HUES48 (cell line): ENCODE data around the gene CDK8.

ENCODE experiments used
- H3K27ac ChIP-seq: one replicate; pipeline ENCODE4 v1.7.0; 2013; ENCODE audit warnings: low read depth, low read length, inconsistent platforms
- H3K27me3 ChIP-seq: 2 replicates; pipeline ENCODE4 v1.6.1; 2013; ENCODE audit warnings: mild to moderate bottlenecking, low read length; ENCODE audit not compliant: control insufficient read depth, insufficient read depth
- H3K36me3 ChIP-seq: 2 replicates; pipeline ENCODE4 v1.6.1; 2013; ENCODE audit warnings: low read length; ENCODE audit not compliant: control insufficient read depth, insufficient read depth
- H3K4me1 ChIP-seq: 2 replicates; pipeline ENCODE4 v1.6.1; 2013; ENCODE audit warnings: mild to moderate bottlenecking, low read length; ENCODE audit not compliant: control insufficient read depth, insufficient read depth
- H3K4me3 ChIP-seq: 2 replicates; pipeline ENCODE4 v1.5.1; 2013; ENCODE audit warnings: mild to moderate bottlenecking, low read depth, low read length
- H3K9ac ChIP-seq: 2 replicates; pipeline ENCODE4 v1.6.1; 2013; ENCODE audit warnings: mild to moderate bottlenecking, low read depth, low read length, moderate library complexity
- H3K9me3 ChIP-seq: 2 replicates; pipeline ENCODE4 v1.6.1; 2013; ENCODE audit warnings: low read length; ENCODE audit not compliant: control insufficient read depth, insufficient read depth

CDK8 gene

DNA sequence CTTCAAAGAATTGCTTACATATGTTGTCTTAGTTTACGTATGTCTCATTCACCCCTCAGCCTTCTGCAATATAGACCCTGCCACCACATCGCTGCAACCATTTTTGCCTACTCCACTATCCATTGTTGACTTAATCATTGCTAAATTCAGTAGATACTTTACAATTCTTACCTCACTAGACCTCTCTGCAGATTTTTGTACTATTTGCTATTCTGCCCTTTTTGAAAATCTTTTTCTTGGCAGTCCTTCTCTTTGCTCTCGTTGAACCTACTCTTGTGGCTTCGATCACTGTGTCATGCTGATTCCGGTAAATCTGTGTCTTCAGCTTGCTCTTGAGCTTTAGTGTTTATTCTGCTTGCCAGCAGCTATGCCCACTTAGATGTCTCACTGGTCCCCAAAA is 81.2 kb downstream of the CDK8 start:
- Histone ChIP-seq H3K9me3 (no peaks in the 10 kb centered on the region), H3K27ac (no peak overlapping the region), H3K9ac (no peak overlapping the region), H3K36me3 (no peaks in the 10 kb centered on the region), H3K4me1 (peaks cover 7% of the 10 kb centered on the region), H3K4me3 (no peak overlapping the region), H3K27me3 (no peaks in the 10 kb centered on the region)

DNA sequence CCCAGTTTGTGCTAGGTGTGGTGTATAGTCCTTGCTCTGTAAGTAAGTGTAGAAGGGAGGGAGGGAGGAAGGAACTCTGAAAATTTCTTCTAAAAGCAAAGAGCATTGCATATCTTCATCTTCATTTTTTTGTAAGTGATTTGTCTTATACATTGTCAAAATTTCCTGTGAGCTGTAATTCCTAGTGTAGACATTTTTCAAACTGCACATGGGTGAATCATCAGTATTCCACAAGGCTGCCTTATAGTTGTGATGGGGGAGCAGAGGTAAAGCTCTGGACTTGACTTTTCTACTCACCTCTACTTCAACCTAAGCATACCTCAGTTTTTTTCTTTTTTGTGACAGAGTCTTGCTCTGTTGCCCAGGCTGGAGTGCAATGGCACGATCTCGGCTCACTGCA is 86.9 kb downstream of the CDK8 start:
- H3K9me3 ChIP-seq = no peaks in the 10 kb centered on the region
- H3K36me3 ChIP-seq = no peaks in the 10 kb centered on the region

DNA sequence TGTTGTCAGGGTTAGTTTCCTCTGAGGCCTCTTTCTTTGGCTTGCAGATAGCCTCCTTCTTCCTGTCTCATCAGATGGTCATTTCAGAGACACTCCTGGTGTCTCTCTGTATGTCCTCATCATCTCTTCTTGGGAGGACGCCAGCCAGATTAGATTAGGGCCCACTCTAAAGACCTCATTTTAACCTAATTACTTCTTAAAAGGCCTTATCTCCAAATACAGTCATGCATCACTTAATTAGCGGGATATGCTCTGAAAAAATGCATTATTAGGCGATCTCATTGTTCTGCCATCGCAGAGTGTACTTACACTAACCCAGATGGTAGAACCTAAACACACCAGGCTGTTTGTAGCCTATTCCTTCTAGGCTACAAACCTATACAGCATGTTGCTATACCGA is 89.0 kb downstream of the CDK8 start:
- H3K9ac ChIP-seq = no peak overlapping the region
- no peaks in the 10 kb centered on the region for H3K36me3 ChIP-seq
- no peak overlapping the region for H3K27ac ChIP-seq
- H3K4me1 ChIP-seq = no peaks in the 10 kb centered on the region
- H3K27me3 ChIP-seq = no peaks in the 10 kb centered on the region
- no peak overlapping the region for H3K4me3 ChIP-seq
- H3K9me3 ChIP-seq = no peaks in the 10 kb centered on the region

More for the DNA sequence above, 86.9 kb downstream of the CDK8 start:
- no peak overlapping the region for H3K9ac ChIP-seq
- H3K4me3 ChIP-seq = no peak overlapping the region
- H3K4me1 ChIP-seq = no peaks in the 10 kb centered on the region
- H3K27ac ChIP-seq = no peak overlapping the region
- no peaks in the 10 kb centered on the region for H3K27me3 ChIP-seq

DNA sequence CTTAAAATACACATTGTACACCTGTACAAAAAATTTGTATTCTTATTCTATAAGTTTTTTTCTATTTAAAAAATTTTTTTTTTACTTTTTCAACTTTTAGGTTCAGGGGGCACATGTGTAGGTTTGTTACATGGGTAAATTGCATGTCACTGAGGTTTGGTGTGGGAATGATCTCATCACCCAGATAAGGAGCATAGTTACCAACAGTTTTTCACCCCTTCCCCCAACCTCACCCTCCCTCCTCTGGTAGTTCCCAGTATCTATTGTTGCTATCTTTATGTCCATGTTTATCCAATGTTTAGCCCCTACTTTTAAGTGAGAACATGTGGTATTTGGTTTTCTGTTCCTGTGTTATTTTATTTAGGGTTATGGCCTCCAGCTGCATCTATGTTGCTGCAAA is 89.9 kb downstream of the CDK8 start:
- Histone ChIP-seq H3K9me3 (no peaks in the 10 kb centered on the region), H3K4me1 (peaks cover 9% of the 10 kb centered on the region), H3K4me3 (no peak overlapping the region), H3K36me3 (no peaks in the 10 kb centered on the region), H3K27ac (no peak overlapping the region), H3K27me3 (no peaks in the 10 kb centered on the region), H3K9ac (no peak overlapping the region)

DNA sequence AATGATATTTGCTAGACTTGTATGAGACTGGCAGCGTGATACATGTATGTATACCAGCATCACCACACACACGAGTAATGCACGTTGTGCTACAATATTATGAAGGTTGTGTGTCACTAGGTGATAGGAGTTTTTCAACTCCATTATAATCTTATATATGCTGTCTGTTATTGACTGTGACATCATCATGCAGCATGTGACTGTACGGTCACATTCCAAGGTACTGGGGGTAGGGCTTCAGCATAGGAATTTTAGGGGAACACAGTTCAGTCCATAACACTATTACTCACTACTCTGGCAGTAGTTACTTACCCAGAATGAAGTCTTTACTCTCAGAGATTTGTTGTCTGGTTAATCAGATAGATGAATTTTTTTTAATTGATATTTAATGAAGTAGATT is 91.1 kb downstream of the CDK8 start:
- Histone ChIP-seq H3K27me3 (no peaks in the 10 kb centered on the region), H3K36me3 (peaks cover 4% of the 10 kb centered on the region; the same call in 1 of the 2 replicates), H3K9ac (no peak overlapping the region), H3K4me3 (no peak overlapping the region), H3K27ac (no peak overlapping the region), H3K4me1 (peaks cover 15% of the 10 kb centered on the region), H3K9me3 (no peaks in the 10 kb centered on the region)

DNA sequence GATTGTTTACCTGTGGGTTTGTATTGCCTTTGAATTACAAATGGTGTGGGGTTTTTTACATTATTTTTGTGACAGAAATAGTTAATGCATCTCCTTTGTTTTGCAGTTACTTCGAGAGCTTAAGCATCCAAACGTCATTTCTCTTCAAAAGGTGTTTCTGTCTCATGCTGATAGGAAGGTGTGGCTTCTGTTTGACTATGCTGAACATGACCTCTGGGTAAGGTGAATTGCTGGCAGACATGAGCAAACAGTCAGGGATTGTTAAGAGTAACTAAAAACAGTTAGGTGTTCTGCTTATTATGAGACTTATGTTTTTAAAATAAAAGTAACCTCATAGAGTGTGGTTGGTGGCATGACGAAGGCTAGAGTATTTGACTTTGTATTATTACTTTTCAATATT is 95.0 kb downstream of the CDK8 start:
- peak overlapping the region; percentile 2 for H3K27ac ChIP-seq
- no peaks in the 10 kb centered on the region for H3K27me3 ChIP-seq
- H3K4me1 ChIP-seq = peaks cover 15% of the 10 kb centered on the region
- no peaks in the 10 kb centered on the region for H3K9me3 ChIP-seq
- no peak overlapping the region for H3K9ac ChIP-seq
- no peak overlapping the region for H3K4me3 ChIP-seq
- H3K36me3 ChIP-seq = peaks cover 12% of the 10 kb centered on the region

DNA sequence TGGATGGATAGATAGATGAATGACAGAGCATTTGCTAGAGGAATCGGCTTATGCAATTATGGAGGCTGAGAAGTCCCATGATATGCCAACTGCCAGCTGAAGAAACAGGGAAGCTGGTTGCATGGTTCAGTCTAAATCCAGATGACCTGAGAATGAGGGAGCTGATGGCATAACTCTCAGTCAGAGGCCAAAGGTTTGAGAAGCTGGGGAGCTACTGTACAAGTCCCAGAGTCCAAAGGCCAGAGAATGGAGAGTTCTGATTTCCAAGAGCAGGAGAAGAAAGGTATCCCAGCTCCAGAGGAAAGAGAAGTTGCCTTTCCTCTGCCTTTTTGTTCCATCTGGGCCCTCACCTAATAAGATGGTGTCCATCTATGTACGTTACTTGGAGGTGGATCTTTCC is 108.3 kb downstream of the CDK8 start:
- no peak overlapping the region for H3K4me3 ChIP-seq
- no peaks in the 10 kb centered on the region for H3K27me3 ChIP-seq
- H3K4me1 ChIP-seq = no peaks in the 10 kb centered on the region
- no peak overlapping the region for H3K9ac ChIP-seq
- H3K9me3 ChIP-seq = no peaks in the 10 kb centered on the region
- no peak overlapping the region for H3K27ac ChIP-seq
- H3K36me3 ChIP-seq = no peaks in the 10 kb centered on the region; the same call in none of the 2 replicates

DNA sequence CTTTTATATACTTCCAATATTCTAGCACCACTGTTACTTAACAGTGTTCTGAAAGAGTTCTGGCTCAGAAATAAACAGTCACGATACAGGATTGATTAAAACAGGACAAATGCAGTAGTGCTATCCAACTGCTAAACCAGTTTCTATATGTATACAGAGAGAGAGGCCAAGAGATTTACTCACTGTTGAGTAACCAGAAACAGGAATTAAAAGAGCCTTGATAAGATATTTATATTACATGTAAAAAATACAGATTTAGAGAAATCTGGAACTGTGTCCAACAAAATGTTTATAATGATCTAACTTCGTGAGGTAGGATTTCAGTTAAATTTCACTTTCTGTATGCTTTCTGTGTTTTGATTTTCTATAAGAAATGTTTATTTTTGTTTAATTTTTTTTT is 116.6 kb downstream of the CDK8 start:
- H3K4me1 ChIP-seq = no peaks in the 10 kb centered on the region
- H3K27me3 ChIP-seq = no peaks in the 10 kb centered on the region
- no peaks in the 10 kb centered on the region for H3K9me3 ChIP-seq
- H3K4me3 ChIP-seq = no peak overlapping the region
- H3K36me3 ChIP-seq = no peaks in the 10 kb centered on the region
- no peak overlapping the region for H3K27ac ChIP-seq
- H3K9ac ChIP-seq = no peak overlapping the region

DNA sequence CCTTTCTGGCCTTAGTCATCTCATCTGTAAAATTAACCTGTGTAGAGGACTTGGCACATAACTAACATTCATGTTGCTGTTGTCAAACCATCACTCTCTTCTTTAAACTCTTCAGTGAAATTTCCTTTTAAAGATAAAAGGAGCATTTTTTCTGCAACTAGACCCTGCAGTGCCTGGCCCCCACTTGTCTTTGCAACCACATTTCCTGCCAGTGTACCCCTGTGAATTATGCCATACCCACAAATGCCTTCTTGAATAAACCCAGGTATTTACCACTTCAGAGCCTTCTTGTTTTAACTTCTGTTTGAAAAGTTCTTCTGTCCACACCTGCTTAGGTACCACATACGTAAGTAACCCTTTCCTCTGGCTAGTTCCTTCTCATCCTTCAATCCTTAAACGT is 118.8 kb downstream of the CDK8 start:
- no peak overlapping the region for H3K9ac ChIP-seq
- H3K27me3 ChIP-seq = no peaks in the 10 kb centered on the region
- no peak overlapping the region for H3K27ac ChIP-seq
- H3K9me3 ChIP-seq = no peaks in the 10 kb centered on the region
- no peaks in the 10 kb centered on the region for H3K36me3 ChIP-seq
- no peaks in the 10 kb centered on the region for H3K4me1 ChIP-seq
- H3K4me3 ChIP-seq = no peak overlapping the region

DNA sequence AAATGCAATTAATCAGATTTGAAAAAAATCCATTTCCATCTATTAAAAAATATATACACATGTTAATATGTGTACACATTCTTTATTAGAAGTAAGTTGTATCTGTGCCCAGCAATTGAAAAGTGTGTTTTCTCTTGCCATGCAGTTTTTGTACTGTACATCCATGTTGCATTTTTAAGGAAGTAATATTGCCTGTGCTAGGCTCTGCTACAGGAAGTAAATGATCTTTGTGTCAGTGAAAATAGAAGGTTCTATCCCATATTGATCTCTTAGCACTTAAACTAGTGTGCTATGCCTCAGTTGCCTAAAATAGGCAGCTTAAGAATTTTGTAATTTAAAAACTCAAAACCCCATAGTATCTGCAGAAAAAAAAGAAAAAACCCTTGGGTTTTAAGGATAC is 122.5 kb downstream of the CDK8 start:
- Histone ChIP-seq H3K4me1 (no peaks in the 10 kb centered on the region), H3K4me3 (no peak overlapping the region), H3K27me3 (no peaks in the 10 kb centered on the region), H3K36me3 (no peaks in the 10 kb centered on the region), H3K27ac (no peak overlapping the region), H3K9me3 (no peaks in the 10 kb centered on the region), H3K9ac (no peak overlapping the region)

DNA sequence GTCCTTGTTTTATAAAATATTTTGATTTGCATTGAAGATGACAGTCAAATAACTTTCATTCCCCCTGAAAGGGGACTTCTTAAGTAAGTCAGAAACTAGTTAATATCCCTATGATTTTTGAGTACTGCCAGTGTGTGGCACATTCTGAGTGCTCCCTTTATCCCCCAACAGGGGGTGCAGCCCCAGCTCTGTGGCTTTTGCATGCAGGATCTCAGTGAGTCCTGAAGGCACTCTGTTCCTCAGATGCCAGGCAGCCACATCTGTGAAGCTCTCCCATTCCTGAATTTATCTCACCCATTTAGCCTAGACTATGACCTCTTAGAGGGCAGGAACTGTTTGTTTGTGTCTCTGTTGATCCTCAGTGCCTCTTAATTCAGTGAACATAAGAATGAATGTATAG is 123.1 kb downstream of the CDK8 start:
- no peaks in the 10 kb centered on the region for H3K9me3 ChIP-seq
- H3K4me3 ChIP-seq = no peak overlapping the region
- no peak overlapping the region for H3K27ac ChIP-seq
- no peak overlapping the region for H3K9ac ChIP-seq
- no peaks in the 10 kb centered on the region for H3K27me3 ChIP-seq
- no peaks in the 10 kb centered on the region for H3K4me1 ChIP-seq
- H3K36me3 ChIP-seq = no peaks in the 10 kb centered on the region

DNA sequence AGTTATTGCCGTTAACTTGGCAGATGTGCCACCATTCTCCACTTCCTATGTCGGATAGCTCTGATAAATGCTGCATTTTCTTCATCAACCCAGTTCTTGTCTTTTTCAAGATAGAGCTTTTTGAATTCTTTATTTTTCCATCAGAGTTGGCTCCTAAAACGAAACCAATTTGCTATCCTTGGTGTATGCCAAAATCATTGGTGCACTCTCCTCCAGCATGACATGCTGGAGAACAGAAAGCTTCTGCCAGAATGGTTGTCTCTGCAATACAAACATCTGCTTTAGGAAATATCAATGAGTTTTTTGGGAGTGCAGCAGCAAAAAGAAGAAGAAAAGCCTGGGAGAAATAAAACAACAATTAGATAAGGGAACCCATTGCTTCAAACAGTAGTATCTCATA is 124.2 kb downstream of the CDK8 start:
- Histone ChIP-seq H3K27me3 (no peaks in the 10 kb centered on the region), H3K9ac (no peak overlapping the region), H3K4me3 (no peak overlapping the region), H3K27ac (no peak overlapping the region), H3K9me3 (no peaks in the 10 kb centered on the region), H3K36me3 (no peaks in the 10 kb centered on the region), H3K4me1 (no peaks in the 10 kb centered on the region)
